PC-3 (cell line): ENCODE data around the gene S100P.

Source experiments
- EZH2 ChIP-seq: fragments of 300-600 bp; sonication (generic); IDR thresholded peaks from one replicate; pipeline ENCODE4 v1.6.1; 2017; ENCODE audit warnings: antibody characterized with exemption, mild to moderate bottlenecking, low read length; ENCODE audit not compliant: unreplicated experiment
- TF ChIP-seq, protein P1 (sequence below): fragments of 300-600 bp; sonication (generic); conservative IDR thresholded peaks from 2 replicates; pipeline ENCODE4 v1.5.1; 2017; ENCODE audit warnings: antibody characterized with exemption, low read depth, mild to moderate bottlenecking, low read length

DNA sequence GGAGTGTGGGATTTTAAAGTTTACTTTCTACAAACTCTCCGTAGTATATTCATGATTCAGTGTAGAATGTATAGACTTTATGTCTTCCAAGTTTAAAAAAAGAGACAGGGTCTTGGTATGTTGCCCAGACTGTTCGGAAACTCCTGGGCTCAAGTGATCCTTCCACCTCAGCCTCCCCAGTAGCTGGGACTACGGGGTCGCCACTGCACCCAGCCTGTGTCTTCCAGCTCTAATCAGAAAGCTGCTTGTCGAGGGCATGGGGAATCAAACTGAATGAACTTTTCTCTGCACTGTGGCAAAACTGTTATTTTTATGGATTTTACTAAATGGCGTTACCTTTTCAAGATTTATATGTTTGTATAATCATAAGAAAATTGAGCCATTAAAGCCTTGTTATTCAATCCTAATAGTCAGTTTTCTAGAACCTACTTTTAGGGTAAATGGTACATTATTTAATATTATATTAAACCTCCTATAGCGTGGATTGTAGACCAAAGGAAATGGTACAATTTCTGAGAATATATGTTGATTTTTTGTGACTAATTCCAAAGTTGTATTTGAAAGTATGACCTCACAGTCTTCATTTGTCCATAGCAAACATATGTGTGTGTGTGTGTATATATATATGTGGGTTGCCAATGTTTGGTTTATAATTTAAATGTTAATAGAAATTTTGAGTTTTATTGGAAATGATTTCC, 23.4 kb downstream of the S100P start:
- TF ChIP-seq, protein P1, sequence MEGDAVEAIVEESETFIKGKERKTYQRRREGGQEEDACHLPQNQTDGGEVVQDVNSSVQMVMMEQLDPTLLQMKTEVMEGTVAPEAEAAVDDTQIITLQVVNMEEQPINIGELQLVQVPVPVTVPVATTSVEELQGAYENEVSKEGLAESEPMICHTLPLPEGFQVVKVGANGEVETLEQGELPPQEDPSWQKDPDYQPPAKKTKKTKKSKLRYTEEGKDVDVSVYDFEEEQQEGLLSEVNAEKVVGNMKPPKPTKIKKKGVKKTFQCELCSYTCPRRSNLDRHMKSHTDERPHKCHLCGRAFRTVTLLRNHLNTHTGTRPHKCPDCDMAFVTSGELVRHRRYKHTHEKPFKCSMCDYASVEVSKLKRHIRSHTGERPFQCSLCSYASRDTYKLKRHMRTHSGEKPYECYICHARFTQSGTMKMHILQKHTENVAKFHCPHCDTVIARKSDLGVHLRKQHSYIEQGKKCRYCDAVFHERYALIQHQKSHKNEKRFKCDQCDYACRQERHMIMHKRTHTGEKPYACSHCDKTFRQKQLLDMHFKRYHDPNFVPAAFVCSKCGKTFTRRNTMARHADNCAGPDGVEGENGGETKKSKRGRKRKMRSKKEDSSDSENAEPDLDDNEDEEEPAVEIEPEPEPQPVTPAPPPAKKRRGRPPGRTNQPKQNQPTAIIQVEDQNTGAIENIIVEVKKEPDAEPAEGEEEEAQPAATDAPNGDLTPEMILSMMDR, result no peak
- no peak for TF ChIP-seq EZH2
